ENCODE results near the gene LAMA5.
A peak's percentile ranks its signal among the peaks of the same experiment; 100 is the strongest.

Gene LAMA5

DNA sequence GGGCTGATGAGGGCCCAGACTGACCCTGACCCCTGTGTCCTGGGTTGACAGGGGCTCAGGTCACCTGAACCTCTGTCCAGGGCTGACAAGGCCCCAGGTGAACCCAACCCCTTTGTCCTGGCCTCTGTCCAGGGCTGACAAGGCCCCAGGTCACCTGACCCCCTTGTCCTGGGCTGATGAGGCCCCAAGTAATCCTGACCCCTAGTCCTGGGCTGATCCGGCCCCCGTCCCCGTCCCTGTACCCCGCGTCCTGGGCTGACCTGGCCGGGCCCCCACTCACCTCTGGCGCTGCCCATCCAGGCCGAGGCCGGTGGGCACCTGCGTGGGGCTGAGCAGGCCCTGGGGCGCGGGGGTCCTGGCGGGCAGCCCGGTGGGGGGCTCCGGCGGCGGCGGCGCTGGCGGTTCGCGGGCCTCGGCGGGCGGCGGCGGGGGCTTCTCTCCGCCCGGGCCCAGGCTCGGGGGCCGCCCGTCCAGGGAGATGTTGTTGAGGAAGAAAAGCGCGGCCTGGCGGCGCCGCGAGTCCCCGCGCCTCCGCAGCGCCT, 39.6 kb upstream of the LAMA5 start:
- TF ChIP-seq, protein P1, sequence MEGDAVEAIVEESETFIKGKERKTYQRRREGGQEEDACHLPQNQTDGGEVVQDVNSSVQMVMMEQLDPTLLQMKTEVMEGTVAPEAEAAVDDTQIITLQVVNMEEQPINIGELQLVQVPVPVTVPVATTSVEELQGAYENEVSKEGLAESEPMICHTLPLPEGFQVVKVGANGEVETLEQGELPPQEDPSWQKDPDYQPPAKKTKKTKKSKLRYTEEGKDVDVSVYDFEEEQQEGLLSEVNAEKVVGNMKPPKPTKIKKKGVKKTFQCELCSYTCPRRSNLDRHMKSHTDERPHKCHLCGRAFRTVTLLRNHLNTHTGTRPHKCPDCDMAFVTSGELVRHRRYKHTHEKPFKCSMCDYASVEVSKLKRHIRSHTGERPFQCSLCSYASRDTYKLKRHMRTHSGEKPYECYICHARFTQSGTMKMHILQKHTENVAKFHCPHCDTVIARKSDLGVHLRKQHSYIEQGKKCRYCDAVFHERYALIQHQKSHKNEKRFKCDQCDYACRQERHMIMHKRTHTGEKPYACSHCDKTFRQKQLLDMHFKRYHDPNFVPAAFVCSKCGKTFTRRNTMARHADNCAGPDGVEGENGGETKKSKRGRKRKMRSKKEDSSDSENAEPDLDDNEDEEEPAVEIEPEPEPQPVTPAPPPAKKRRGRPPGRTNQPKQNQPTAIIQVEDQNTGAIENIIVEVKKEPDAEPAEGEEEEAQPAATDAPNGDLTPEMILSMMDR (IDR thresholded peaks at IDR 0.05; ENCODE audit: borderline replicate concordance, insufficient read depth, low read depth, low read length) = no peak
- peak overlapping the region; percentile 65 for H3K4me3 ChIP-seq (ENCODE audit: low read depth, low read length)

DNA sequence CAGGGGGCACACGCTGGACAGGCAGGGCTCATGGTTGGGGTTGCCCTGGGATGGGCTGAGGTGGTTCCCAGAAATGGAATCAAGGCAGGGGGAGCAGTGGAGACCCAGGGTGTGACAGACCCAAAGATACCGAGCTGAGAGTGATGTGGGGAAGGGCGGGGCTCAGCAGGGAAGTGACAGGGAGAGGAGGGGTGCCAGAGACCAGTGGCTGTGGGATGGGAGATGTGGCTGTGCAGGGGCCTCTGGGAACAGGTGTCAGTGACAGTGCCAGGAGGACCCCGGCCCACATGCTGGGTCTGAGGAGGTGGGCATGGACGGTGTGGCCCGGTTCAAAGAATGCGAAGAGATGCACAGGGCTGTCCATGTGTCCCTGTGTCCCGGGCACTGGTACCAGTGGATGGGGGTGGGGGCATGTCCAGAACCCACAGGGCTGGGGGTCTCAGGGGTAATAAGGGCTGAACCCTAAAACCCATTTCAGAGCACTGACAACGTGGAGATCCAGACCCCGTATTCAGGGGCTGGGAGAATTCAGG, 38.9 kb upstream of the LAMA5 start:
- peak overlapping the region; percentile 65 for H3K4me3 ChIP-seq (ENCODE audit: low read depth, low read length)
- TF ChIP-seq, protein P1 (IDR thresholded peaks at IDR 0.05; ENCODE audit: borderline replicate concordance, insufficient read depth, low read depth, low read length) = no peak

DNA sequence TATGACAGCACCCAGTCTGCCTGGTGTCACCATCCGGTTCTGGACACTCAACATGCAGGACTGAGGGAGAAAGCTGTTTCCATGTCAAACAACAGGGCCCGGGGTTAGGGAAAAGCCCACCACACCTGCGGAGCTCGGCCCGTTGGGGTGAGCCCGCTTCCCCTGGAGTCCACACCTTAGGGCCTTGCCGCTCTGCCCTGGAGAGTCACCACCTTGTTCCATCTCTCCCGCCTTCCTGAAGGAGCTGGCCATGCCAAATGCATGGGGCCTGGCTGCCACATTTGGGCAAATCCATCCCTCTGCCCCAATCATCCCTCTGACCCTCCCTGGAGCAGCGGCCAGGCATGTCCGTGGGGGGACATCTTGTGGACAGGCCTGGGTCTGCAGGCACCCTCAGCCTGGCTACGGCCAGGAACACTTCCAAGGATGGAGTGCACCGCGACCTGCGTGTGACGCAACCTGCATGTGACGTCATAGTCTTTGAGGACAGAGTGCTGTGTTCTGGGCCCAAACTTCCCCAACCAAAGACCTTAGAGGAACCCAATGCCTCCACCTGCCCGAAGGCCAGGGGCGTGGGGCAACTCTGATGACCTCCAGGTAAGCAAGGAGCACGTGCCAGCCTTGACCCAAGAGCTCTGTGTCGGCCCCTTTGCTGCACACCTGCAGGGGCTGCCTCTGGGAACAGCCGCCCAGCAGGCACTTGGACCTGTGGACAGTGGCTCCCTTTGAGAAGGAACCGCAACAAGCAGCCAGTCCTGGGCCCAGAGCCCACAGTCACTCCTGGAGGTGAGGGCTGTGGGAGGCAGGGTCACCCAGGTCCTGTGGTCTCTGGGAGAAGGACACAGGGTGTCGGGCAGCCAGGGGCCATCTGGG, 38.2 kb upstream of the LAMA5 start:
- TF ChIP-seq, protein P1 (IDR thresholded peaks at IDR 0.05; ENCODE audit: borderline replicate concordance, insufficient read depth, low read depth, low read length) = peak; percentile 23; the same call in 1 of the 2 replicates
- peak overlapping the region; percentile 65 for H3K4me3 ChIP-seq (ENCODE audit: low read depth, low read length)

DNA sequence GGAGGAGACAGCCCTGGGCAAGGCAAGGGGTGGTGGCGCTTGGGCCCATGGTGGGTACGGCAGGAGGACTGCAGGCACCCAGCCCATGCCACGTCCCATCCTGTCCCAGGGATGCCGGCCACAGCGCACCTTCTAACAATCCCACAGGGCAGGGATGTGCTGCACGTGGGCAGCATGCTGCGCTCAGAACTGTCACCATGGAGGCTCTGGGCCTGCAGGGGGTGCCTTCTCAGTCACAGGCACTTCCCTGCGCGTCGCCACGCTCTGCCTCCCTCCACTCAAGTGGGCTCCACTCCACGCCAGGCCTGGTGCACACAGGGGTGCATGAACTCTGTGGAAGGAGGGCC, 37.6 kb upstream of the LAMA5 start:
- TF ChIP-seq, protein P1 (IDR thresholded peaks at IDR 0.05; ENCODE audit: borderline replicate concordance, insufficient read depth, low read depth, low read length) = no peak
- no peak overlapping the region for H3K4me3 ChIP-seq (ENCODE audit: low read depth, low read length)

DNA sequence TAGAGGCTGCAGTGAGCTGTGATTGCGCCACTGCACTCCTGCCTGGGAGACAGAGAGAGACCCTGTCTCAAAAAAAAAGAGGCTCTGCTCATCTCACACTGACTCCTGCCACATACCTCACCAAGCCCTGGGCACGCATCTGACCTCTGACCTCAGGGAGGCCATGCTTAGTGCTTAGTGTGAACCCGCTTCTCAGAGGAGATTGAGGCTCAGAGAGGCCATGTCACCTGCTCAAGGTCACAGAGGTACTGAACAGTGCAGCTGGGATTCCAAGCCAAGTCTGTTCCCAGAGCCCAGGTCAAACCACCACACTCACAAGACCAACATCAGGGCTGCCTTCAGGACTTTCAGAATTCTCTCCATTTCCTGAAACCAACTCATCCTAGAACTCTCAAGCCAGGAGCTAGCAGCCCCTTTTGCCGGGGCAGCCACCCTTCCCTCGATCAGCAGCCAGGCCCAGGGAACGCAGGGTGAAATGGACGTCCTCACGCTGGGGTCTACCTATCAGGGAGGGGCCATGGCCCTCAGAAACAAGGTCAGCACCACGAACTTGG, 37.1 kb upstream of the LAMA5 start:
- TF ChIP-seq, protein P1 (IDR thresholded peaks at IDR 0.05; ENCODE audit: borderline replicate concordance, insufficient read depth, low read depth, low read length) = no peak
- H3K4me3 ChIP-seq (ENCODE audit: low read depth, low read length) = no peak overlapping the region

DNA sequence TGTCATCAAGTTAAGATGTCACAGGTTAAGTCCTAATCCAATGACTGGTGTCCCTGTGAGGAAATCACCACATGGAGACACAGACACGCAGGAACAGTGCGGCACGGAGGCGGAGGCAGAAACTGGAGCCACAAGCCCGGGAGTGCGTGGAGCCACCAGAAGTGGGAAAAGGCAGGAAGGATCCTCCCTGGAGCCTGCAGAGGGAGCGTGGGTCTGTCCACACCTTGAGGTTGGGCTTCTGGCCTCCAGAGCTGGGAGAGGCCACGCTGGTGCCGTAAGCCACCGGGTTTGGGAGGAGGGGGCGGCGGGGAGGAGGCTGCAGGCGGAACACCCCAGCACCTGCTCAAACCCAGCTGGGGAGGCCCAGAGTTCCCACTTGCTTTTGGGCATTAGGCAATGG, 36.2 kb upstream of the LAMA5 start:
- H3K4me3 ChIP-seq (ENCODE audit: low read depth, low read length) = no peak overlapping the region
- TF ChIP-seq, protein P1 (IDR thresholded peaks at IDR 0.05; ENCODE audit: borderline replicate concordance, insufficient read depth, low read depth, low read length) = no peak
